IPS-18c (cell line): ENCODE results near the gene RCN1.

Experiments used
- H3K4me3 ChIP-seq: 2 replicates; pipeline ENCODE4 v1.7.0; 2013; ENCODE audit warnings: low read depth, mild to moderate bottlenecking, low read length, moderate library complexity; ENCODE audit not compliant: insufficient read depth
- H3K9me3 ChIP-seq: one replicate; pipeline ENCODE4 v1.6.1; 2013; ENCODE audit warnings: mild to moderate bottlenecking, low read length, moderate library complexity; ENCODE audit not compliant: control insufficient read depth, insufficient read depth

The RCN1 gene

GRCh38 chr11:32070692-32071091, 20.2 kb upstream of the RCN1 start:
- Histone ChIP-seq H3K9me3 (no peaks in the 10 kb centered on the region), H3K4me3 (no peak overlapping the region)

- Histone ChIP-seq H3K9me3 (peaks cover 3% of the 10 kb centered on the region), H3K4me3 (no peak overlapping the region)
These were observed 19.1 kb upstream of the RCN1 start for GRCh38 chr11:32071811-32072210.

- peaks cover 3% of the 10 kb centered on the region for H3K9me3 ChIP-seq
- H3K4me3 ChIP-seq: no peak overlapping the region
These were observed 17.8 kb upstream of the RCN1 start for GRCh38 chr11:32072872-32073643.

- H3K9me3 ChIP-seq: peaks cover 3% of the 10 kb centered on the region
- H3K4me3 ChIP-seq: no peak overlapping the region
These were observed 17.2 kb upstream of the RCN1 start for GRCh38 chr11:32073644-32074026.

- Histone ChIP-seq H3K4me3 (no peak overlapping the region), H3K9me3 (peaks cover 3% of the 10 kb centered on the region)
These were observed 11.3 kb upstream of the RCN1 start for GRCh38 chr11:32079553-32079952.

GRCh38 chr11:32080361-32080980, 10.4 kb upstream of the RCN1 start:
- Histone ChIP-seq H3K9me3 (peaks cover 3% of the 10 kb centered on the region), H3K4me3 (no peak overlapping the region)

- peaks cover 3% of the 10 kb centered on the region for H3K9me3 ChIP-seq
- no peak overlapping the region for H3K4me3 ChIP-seq
These were observed 9.7 kb upstream of the RCN1 start for GRCh38 chr11:32081129-32081641.

GRCh38 chr11:32081901-32082300, 9.0 kb upstream of the RCN1 start:
- H3K9me3 ChIP-seq: no peaks in the 10 kb centered on the region
- no peak overlapping the region for H3K4me3 ChIP-seq

- Histone ChIP-seq H3K4me3 (no peak overlapping the region), H3K9me3 (no peaks in the 10 kb centered on the region)
These were observed 8.4 kb upstream of the RCN1 start for GRCh38 chr11:32082346-32082986.

GRCh38 chr11:32087597-32087996, 3.3 kb upstream of the RCN1 start:
- H3K4me3 ChIP-seq: no peak overlapping the region
- H3K9me3 ChIP-seq: no peaks in the 10 kb centered on the region

- H3K4me3 ChIP-seq: no peak overlapping the region
- no peaks in the 10 kb centered on the region for H3K9me3 ChIP-seq
These were observed 2.5 kb upstream of the RCN1 start for GRCh38 chr11:32088117-32088941.

- peak overlapping the region; percentile 71; the same call in 1 of the 2 replicates for H3K4me3 ChIP-seq
- no peaks in the 10 kb centered on the region for H3K9me3 ChIP-seq
These were observed 1.8 kb downstream of the RCN1 start for GRCh38 chr11:32092581-32093170.

- no peaks in the 10 kb centered on the region for H3K9me3 ChIP-seq
- H3K4me3 ChIP-seq: no peak overlapping the region
These were observed 4.0 kb downstream of the RCN1 start for GRCh38 chr11:32094923-32095322.

- Histone ChIP-seq H3K9me3 (no peaks in the 10 kb centered on the region), H3K4me3 (no peak overlapping the region)
These were observed 7.4 kb downstream of the RCN1 start for GRCh38 chr11:32098142-32098903.

GRCh38 chr11:32099516-32099915, 8.6 kb downstream of the RCN1 start:
- no peak overlapping the region for H3K4me3 ChIP-seq
- no peaks in the 10 kb centered on the region for H3K9me3 ChIP-seq

GRCh38 chr11:32100495-32100894, 9.6 kb downstream of the RCN1 start:
- H3K9me3 ChIP-seq: no peaks in the 10 kb centered on the region
- no peak overlapping the region for H3K4me3 ChIP-seq
